GM19351 (cell line): ENCODE results near the gene CCAR1.
"Not testable (repeated sequence)": the region's sequence is repeated elsewhere in the genome, so short reads cannot be mapped to it uniquely, and the experiment has no call there.

Experiments used
- ATAC-seq: cut with Tn5 transposase; IDR thresholded peaks from one replicate; pipeline ENCODE4 v1.9.1; 2021; ENCODE audit warnings: mild to moderate bottlenecking, moderate library complexity; ENCODE audit not compliant: unreplicated experiment

Gene CCAR1, protein sequence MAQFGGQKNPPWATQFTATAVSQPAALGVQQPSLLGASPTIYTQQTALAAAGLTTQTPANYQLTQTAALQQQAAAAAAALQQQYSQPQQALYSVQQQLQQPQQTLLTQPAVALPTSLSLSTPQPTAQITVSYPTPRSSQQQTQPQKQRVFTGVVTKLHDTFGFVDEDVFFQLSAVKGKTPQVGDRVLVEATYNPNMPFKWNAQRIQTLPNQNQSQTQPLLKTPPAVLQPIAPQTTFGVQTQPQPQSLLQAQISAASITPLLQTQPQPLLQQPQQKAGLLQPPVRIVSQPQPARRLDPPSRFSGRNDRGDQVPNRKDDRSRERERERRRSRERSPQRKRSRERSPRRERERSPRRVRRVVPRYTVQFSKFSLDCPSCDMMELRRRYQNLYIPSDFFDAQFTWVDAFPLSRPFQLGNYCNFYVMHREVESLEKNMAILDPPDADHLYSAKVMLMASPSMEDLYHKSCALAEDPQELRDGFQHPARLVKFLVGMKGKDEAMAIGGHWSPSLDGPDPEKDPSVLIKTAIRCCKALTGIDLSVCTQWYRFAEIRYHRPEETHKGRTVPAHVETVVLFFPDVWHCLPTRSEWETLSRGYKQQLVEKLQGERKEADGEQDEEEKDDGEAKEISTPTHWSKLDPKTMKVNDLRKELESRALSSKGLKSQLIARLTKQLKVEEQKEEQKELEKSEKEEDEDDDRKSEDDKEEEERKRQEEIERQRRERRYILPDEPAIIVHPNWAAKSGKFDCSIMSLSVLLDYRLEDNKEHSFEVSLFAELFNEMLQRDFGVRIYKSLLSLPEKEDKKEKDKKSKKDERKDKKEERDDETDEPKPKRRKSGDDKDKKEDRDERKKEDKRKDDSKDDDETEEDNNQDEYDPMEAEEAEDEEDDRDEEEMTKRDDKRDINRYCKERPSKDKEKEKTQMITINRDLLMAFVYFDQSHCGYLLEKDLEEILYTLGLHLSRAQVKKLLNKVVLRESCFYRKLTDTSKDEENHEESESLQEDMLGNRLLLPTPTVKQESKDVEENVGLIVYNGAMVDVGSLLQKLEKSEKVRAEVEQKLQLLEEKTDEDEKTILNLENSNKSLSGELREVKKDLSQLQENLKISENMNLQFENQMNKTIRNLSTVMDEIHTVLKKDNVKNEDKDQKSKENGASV

DNA sequence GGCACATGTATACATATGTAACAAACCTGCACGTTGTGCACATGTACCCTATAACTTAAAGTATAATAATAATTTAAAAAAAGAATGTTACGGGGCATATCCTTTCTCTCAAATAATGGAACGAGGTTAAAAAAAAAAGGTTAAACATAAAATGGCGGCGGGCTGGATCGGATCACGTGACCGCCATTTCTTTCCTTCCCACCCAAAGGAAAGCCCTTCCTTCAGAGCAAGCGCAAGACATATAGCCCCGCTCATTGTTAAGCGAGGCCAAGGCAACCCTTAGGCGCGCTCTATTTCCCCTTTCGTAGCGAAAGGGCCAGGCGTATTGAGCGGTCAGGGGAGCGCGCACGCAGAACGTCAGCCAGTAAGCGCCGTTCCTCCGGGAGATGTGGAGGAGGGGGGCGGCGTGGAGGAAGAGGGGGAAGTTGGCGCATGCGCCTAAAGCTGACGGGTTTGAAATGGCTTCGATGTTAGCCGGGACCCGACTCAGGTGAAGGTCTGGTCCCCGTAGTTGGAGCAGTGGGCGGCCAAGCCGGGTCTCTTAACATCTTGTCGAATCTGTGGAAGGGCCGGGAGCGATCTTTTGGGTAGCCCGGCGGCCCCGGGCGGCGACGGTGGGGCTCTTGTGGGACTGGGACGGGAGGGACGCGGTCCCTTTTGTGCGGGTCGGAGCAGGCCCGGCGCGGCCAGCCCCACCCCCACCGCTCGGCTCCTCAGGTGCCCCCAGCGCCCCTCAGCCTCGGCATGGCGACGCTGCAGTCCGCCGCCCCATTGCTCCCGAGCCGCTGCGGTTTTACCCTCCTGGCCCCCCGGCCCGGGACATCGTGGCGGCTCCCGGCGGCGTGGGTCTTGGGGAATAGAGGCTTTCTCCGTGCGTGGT, at the start of gene CCAR1:
CCAR1 (plus strand) TSS at position 447 of the 880 bp plus-strand sequence. CDS start 1,266 bp downstream, outside the sequence.
- ATAC-seq = peak; percentile 99

DNA sequence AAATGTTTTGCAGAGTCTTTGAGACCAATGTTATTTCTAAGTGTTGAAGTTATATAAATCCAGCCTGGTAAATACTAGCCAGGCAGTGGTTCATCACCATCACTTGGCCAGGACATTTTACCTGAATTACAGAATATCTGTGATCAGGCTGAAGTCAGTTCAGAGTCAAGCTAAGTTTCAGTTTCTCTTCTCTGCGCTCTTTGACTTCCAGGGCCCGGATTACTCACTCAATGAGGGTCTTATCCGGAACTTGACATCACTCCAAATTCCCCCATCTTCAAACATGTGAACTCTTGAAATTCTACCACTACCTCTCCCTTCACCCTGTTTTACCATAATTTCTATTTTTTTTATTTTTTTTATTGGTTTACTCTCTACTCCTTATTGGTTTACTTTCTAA, 36.6 kb upstream of the CCAR1 start:
- peak; percentile 90 for ATAC-seq

DNA sequence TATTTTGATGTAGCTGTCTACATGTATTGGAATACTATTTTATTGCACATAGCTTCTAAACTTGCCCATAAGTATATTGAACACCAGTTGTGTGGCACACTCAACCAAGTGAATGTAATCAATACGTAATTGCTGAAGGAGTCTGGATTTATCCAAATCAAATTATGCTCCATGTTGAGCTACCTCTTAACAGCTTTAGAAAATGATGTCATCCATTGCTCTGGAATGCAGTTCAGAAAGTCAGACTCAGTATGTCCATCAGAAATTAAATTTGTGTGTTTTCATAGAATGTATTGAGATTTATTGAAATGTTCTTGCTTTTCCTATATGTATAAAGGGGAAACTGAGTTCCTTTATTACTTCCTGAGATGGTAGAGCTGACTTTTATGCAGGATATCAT, 25.0 kb upstream of the CCAR1 start:
- ATAC-seq = no peak

DNA sequence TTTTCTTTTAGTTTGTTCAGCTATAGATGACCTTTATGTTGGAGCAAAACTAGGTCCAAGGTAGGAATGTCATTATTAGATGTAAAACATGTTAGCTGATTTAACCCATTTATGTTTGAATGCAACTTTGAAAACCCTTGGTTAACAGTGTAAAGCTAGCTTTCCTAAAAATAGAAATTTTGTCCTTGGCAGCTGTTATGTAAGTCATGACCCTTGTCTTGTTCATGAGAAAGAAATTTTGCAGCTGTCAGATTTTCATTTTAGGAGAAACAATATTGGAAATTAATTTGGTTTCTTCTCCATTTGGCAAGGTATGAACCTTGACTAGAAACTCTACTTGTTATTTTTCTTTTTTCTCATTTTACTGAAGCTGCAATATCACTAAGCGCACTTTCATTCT, 23.9 kb upstream of the CCAR1 start:
- ATAC-seq = no peak

DNA sequence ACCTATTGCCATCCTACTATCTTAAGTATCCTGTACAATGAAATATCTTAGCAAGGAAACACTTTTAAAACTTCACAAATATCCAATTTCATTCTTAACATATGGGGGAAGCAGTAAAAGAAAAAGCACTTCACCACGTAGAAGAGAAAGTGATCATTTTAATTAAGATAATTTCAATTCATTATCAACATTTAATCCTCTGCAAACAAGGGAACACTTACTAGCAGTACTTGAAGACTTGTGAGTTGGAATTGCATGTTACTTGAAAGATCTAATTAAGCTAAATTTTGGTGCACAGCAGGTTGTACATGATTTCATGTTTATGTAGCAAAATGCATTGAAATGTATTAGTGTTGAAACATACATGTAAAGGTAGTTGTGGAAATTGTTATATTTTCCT, 20.8 kb upstream of the CCAR1 start:
- ATAC-seq = no peak

DNA sequence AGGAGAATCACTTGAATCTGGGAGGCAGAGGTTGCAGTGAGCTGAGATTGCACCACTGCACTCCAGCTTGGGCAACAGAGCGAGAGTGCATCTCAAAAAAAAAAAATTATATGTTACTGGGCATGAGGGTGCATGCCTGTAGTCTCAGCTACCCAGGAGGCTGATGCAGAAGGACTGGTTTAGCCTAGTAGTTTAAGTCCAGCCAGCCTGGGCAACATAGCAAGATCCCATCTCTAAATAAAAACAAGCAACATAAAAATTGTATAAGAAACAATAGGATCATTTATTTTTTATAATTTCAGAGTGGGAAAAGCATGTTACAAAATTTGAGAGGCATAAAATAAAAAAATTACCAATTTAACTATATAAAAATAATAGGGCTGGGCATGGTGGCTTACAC, 15.5 kb upstream of the CCAR1 start:
- ATAC-seq = no peak

DNA sequence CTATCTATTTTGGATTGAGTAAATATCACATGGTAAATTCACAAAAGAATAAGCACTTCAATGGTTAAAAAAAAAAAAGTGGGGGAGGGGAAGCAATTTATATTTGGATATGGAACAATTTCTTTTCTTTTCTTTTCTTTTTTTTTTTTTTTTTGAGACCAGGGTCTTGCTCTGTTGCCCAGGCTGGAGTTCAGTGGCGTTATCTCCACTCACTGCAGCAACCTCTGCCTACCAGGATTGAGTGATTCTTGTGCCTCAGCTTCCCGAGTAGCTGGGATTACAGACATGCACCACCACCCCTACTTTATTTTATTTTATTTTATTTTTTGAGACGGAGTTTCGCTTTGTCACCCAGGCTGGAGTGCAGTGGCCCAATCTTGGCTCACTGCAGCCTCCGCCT, 12.1 kb upstream of the CCAR1 start:
- not testable (repeated sequence) for ATAC-seq

DNA sequence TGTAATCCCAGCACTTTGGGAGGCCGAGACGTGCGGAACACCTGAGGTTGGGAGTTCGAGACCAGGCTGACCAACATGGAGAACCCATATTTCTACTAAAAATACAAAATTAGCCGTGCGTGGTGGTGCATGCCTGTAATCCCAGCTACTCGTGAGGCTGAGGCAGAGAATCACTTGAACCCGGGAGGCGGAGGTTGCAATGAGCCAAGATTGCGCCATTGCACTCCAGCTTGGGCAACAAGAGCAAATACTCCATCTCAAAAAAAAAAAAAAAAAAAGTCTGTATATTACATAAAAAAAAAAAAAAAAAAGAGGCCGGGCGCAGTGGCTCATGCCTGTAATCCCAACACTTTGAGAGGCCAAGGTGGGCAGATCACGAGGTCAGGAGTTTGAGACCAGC, 8.0 kb upstream of the CCAR1 start:
- ATAC-seq = not testable (repeated sequence)

DNA sequence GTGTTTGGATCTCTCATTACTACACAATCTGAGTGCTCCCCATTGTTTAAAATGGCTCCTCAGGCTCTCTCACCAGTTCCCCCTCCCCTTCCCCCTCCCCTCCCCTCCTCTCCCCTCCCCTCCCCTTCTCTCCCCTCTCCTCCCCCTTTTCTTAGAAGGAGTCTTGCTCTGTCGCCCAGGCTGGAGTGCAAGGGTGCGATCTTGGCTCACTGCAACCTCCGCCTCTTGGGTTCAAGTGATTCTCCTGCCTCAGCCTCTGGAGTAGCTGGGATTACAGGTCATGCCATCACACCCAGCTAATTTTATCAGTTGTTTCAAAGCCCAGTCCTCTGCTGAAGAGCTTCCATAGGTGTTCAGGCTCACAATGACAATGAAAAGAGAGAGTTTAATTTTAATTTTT, 3.6 kb upstream of the CCAR1 start:
- ATAC-seq = no peak

DNA sequence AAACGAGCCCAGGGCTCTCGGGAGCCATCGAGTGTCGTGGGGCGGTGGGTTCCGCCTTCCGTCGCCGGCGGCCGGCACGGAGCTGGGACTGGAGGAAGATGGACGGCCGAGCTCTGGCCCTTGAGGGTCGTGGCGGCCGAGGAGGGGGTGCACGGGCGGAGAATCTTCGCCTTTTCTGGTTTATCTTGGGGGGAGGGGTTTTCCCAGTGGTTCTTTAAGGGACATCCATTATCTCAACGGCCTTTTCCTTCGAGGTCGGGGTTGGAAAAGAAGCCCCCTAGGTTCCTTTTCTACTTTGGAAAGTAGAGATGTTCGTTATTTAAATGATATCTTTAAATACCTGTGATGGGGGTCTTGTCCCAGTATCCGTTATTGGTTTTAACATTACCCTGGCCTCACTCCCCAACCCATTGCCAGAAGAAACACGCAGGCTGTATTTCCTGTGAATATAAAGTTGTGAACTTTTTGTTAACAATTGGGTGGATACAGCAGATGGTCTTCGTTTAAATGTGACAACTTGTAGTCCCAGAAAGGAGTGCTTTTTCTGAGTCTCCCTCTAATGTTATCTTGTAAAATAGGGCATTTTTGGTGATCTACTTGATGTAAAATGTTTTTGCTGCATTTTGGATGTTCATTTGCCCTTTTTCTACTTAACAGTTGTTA, 765 bp downstream of the CCAR1 start:
- ATAC-seq = peak; percentile 19

DNA sequence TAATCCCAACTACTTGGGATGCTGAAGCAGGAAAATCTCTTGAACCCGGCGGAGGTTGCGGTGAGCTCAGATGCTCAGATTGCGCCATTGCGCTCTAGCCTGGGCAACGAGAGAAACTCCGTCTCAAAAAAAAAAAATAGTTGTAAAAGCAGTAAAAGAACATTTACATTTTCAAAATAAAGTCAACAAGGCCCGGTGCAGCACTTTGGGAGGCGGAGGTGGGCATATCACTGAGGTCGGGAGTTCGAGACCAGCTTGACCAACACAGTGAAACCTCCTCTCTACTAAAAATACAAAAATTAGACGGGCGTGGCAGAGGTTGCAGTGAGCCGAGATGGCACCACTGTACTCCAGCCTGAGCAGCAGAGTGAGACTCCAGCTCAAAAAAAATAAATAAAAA, 4.0 kb downstream of the CCAR1 start:
- no peak for ATAC-seq

DNA sequence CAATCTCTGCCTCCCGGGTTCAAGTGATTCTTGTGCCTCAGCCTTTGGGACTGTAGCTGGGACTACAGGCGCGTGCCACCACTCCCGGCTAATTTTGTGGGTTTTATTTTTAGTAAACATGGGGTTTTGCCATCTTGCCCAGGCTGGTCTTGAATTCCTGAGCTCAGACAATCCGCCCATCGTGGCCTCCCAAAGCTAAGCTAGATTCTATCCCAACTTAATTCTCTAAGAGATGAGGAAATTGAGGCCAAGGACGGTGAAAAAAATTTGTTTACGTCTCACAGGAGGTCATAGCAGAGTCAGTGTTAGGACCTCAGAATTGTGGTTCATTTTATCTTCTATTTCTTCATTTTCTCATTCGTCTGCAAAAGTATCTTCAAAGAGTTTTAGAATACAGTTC, 6.1 kb downstream of the CCAR1 start:
- no peak for ATAC-seq

DNA sequence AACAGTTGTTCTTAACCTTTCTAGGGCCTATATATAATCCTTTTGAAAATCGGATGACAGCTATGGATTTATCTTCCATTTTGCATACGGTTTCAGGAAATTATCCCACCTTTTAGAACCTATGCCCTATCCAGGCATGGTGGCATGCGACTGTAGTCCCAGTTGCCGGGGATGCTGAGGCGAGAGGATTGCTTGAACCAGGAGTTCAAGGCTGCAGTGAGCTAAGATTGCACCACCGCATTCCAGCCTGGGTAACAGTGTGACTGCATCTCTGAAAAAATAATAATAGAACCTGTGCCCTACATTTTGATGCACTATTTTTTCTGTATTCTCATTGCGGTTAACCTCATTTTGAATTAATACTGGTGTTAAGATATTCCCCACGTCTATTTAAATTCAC, 11.6 kb downstream of the CCAR1 start:
- no peak for ATAC-seq

DNA sequence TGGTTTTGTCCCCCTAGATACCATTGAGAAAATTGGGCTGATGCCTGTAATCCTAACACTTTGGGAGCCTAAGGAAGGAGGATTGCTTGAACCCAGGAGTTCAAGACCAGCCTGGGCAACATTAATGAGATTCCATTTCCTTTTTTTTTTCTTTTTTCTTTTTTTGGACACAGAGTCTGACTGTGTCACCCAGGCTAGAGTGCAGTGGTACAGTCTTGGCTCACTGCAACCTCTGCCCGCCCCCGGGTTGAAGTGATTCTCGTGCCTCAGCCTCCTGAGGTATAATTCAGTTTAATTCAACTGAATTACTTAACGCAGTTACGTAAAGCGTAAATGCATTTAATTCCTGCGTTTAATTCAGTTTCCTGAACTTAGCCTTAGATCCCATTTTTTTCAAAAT, 13.3 kb downstream of the CCAR1 start:
- no peak for ATAC-seq

DNA sequence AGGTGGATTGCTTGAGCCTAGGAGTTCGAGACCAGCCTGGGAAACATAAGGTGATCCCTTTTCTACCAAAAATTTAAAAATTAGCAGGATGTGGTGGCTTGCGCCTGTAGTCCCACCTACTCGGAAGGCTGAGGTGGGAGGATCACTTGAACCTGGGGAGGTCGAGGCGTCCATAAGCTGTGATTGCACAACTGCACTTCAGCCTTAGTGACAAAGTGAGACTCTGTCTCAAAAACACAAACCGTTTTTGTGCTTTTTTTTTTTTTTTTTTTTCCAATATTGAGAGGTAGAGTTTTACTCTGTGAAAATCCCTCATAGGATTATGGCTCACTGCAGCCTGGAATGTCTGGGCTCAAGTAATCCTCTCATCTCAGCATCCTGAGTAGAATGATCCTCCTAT, 14.1 kb downstream of the CCAR1 start:
- ATAC-seq = no peak

DNA sequence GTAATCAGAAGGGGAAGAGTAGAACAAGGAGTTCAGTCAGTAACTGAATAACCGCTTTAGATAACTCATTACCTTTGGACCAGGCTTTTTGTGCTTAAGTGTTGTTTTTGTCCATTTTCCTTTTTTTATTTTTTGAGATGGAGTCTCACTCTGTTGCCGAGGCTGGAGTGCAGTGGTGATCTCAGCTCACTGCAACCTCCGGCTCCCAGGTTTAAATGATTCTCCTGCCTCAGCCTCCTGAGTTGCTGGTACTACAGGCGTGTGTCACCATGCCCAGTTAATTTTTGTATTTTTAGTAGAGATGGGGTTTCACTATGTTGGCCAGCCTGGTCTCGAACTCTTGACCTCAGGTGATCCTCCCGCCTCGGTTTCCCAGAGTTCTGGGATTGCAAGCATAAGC, 14.7 kb downstream of the CCAR1 start:
- ATAC-seq = not testable (repeated sequence)

DNA sequence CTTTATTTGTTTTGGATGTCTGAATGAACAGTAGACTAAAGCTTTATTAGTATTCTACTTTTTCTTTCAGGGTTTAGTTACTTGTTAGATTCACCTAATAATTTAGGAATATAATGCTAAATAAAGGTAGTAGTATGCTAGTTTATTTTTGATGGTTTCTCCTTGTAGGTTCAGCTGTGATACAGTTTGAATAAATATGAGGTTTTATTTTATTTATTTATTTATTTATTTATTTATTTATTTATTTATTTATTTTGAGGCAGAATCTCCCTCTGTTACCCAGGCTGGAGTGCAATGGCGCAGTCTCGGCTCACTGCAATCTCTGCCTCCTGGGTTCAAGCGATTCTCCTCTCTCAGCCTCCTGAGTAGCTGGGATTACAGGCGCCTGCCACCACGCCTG, 19.6 kb downstream of the CCAR1 start:
- not testable (repeated sequence) for ATAC-seq

DNA sequence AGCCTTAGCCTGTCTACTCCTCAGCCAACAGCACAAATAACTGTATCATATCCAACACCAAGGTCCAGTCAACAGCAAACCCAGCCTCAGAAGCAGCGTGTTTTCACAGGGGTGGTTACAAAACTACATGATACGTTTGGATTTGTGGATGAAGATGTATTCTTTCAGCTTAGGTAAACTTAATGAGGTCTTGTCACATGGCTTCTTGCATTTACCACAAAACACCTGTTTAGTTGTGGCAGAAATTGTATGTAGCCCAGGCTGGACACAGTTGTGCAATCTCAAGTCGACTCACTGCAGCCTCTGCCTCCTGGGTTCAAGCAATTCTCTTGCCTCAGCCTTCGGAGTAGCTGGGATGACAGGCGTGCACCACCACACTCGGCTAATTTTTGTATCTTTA, 21.4 kb downstream of the CCAR1 start:
- no peak for ATAC-seq

DNA sequence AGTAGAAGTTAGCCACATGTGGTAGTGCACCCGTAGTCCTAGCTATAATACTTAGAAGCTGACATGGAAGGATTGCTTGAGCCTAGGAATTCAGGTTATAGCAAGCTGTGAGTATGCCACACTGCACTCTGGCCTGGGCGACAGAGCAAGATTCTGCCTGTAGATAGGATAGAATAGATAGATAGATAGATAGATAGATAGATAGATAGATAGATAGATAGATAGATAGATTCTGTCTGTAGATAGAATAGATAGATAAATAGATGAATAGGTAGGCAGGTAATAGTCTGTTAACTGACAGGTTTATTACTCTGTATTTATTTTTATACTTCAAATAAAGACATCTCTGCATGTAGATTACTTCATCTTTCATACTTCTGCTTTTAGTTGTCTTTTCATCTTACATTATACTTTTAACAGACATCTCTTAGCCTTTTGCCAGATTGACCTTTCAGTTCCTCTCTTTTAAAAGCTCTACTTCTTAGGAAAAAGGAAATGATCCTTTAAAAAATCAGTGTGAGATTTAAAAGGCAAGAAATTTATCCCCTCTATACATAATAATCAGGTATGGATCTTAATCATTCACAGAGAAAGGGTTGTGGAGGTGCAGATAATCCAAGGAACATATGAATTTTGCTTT, 31.8 kb downstream of the CCAR1 start:
- ATAC-seq = no peak

DNA sequence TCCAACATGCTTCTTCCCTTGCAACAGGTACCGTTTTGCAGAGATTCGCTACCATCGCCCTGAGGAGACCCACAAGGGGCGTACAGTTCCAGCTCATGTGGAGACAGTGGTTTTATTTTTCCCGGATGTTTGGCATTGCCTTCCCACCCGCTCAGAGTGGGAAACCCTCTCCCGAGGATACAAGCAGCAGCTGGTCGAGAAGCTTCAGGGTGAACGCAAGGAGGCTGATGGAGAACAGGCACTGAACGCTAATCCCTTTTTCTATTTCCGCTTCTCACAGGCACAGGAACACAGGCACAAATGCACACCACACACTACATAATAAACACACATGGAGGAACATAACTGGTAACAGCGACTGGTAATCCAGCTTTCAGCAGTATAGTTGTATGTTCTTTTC, 35.2 kb downstream of the CCAR1 start:
- no peak for ATAC-seq
